Glutamatergic neuron (in vitro differentiated cells): ENCODE measurements around the gene PAPOLB. TPM values are rescaled to one million over a fixed set of nuclear protein-coding genes. Genes with fewer than 3 reads are reported as not detected.

Experiments
- DNase-seq: peaks from one replicate; pipeline ENCODE4 v3.0.0; 2022
- H3K27ac Mint-ChIP-seq: one replicate; pipeline ENCODE4 v1.8.0; 2020; ENCODE audit warnings: mild to moderate bottlenecking, mixed read lengths, inconsistent platforms; ENCODE audit not compliant: unreplicated experiment
- H3K27me3 Mint-ChIP-seq: one replicate; pipeline ENCODE4 v1.8.0; 2020; ENCODE audit warnings: mild to moderate bottlenecking, moderate library complexity, mixed read lengths, inconsistent platforms; ENCODE audit not compliant: unreplicated experiment
- H3K36me3 Mint-ChIP-seq: one replicate; pipeline ENCODE4 v1.8.0; 2020; ENCODE audit warnings: mild to moderate bottlenecking, mixed read lengths, inconsistent platforms; ENCODE audit not compliant: unreplicated experiment
- H3K4me1 Mint-ChIP-seq: one replicate; pipeline ENCODE4 v1.8.0; 2020; ENCODE audit warnings: mild to moderate bottlenecking, low read depth, mixed read lengths, inconsistent platforms; ENCODE audit not compliant: unreplicated experiment
- H3K4me3 Mint-ChIP-seq: one replicate; pipeline ENCODE4 v1.8.0; 2020; ENCODE audit warnings: mild to moderate bottlenecking, mixed read lengths, inconsistent platforms; ENCODE audit not compliant: unreplicated experiment
- H3K9me3 Mint-ChIP-seq: one replicate; pipeline ENCODE4 v1.8.0; 2020; ENCODE audit warnings: mild to moderate bottlenecking, moderate library complexity, mixed read lengths, inconsistent platforms; ENCODE audit not compliant: unreplicated experiment
- CTCF ChIP-seq: fragments of 200-600 bp; sonication (generic); IDR thresholded peaks from one replicate; pipeline ENCODE4 v1.5.0; 2021; ENCODE audit not compliant: partially characterized antibody, unreplicated experiment
- total RNA-seq: library from RNA; stranded (reverse); fragmentation: NEBNext Ultra II Directional; extraction: Animal tissue kit (Norgen Biotek cat#: 25700); gene quantifications from one replicate; pipeline ENCODE4 v1.2.1, GENCODE V29; 2021; ENCODE audit not compliant: unreplicated experiment

PAPOLB gene
- total RNA-seq, 1 donor from 2014 or later: 1.2 TPM

- Mint-ChIP-seq H3K4me1 (peaks cover 7% of the 10 kb centered on the region), H3K27ac (no peak overlapping the region), H3K36me3 (no peaks in the 10 kb centered on the region), H3K27me3 (peaks cover 6% of the 10 kb centered on the region), H3K9me3 (peaks cover 4% of the 10 kb centered on the region), H3K4me3 (no peak overlapping the region)
- no peak for TF ChIP-seq CTCF
- no peak for DNase-seq
These were observed 16.8 kb upstream of the PAPOLB start for GRCh38 chr7:4878336-4879335.

- Mint-ChIP-seq H3K27ac (no peak overlapping the region), H3K27me3 (peaks cover 3% of the 10 kb centered on the region), H3K9me3 (peaks cover 4% of the 10 kb centered on the region), H3K36me3 (no peaks in the 10 kb centered on the region), H3K4me1 (peaks cover 15% of the 10 kb centered on the region), H3K4me3 (no peak overlapping the region)
- DNase-seq: no peak
- no peak for TF ChIP-seq CTCF
These were observed 14.8 kb upstream of the PAPOLB start for GRCh38 chr7:4876586-4876985.

GRCh38 chr7:4875391-4875790, 13.6 kb upstream of the PAPOLB start:
- no peaks in the 10 kb centered on the region for H3K36me3 Mint-ChIP-seq
- no peak overlapping the region for H3K27ac Mint-ChIP-seq
- H3K9me3 Mint-ChIP-seq: peaks cover 6% of the 10 kb centered on the region
- H3K27me3 Mint-ChIP-seq: peaks cover 3% of the 10 kb centered on the region
- H3K4me1 Mint-ChIP-seq: peaks cover 16% of the 10 kb centered on the region
- DNase-seq: no peak
- no peak for TF ChIP-seq CTCF
- no peak overlapping the region for H3K4me3 Mint-ChIP-seq

- DNase-seq: no peak
- H3K4me3 Mint-ChIP-seq: no peak overlapping the region
- peaks cover 3% of the 10 kb centered on the region for H3K27me3 Mint-ChIP-seq
- peaks cover 13% of the 10 kb centered on the region for H3K4me1 Mint-ChIP-seq
- peaks cover 8% of the 10 kb centered on the region for H3K36me3 Mint-ChIP-seq
- TF ChIP-seq CTCF: no peak
- H3K9me3 Mint-ChIP-seq: peaks cover 6% of the 10 kb centered on the region
- H3K27ac Mint-ChIP-seq: peak overlapping the region; percentile 3
These were observed 11.5 kb upstream of the PAPOLB start for GRCh38 chr7:4873071-4873944.
